Peyer's patch (tissue), 4 donors: ENCODE results near the gene IKBKE.

Experiments
- CTCF ChIP-seq, 6 experiments: fragments of 450-650 bp in 4 of 6; fragments of 200-600 bp in 2 of 6; sonication (generic) in 1 of 6; IDR thresholded peaks; one replicate each; pipeline ENCODE4 v1.5.1; 2017 to 2019; ENCODE audit warnings: antibody characterized with exemption in 6 of 6, mild to moderate bottlenecking in 3 of 6, moderate library complexity in 1 of 6
- POLR2A ChIP-seq, 2 donors: fragments of 450-650 bp; IDR thresholded peaks; one replicate each; pipeline ENCODE4 v1.5.1; 2017; ENCODE audit warnings: antibody characterized with exemption in 2 of 2, mild to moderate bottlenecking in 2 of 2, moderate library complexity in 2 of 2

- TF ChIP-seq POLR2A (IDR thresholded peaks at IDR 0.05) (no peak), CTCF (IDR thresholded peaks at IDR 0.05) (no peak)
These were observed 54.6 kb downstream of the IKBKE start for GRCh38 chr1:206524739-206525364.
